HepG2 (cell line): ENCODE measurements around the gene DNAJC15. TPM values are rescaled to one million over a fixed set of nuclear protein-coding genes. Genes with fewer than 3 reads are reported as not detected.

Source experiments
- ATAC-seq: fragments of 200-7000 bp; cut with Tn5 transposase; 3 replicates; pipeline ENCODE4 v1.9.1; 2020; ENCODE audit warnings: mild to moderate bottlenecking, moderate library complexity
- BruUV-seq: library from RNA; stranded (reverse); fragments of 400-500 nt; replicated peaks from 2 replicates; lab custom pipeline; 2021; lab: Mats Ljungman, UMichigan
- CTCF ChIA-PET: fragments of 300-600 bp; formaldehyde crosslinking; extraction: SDS; loops from one replicate; lab custom pipeline; 2021; ENCODE audit warnings: low total read pairs, inconsistent platforms, low intra/inter-chr PET ratio; lab: Yijun Ruan, JAX
- POLR2A ChIA-PET: fragments of 350-600 bp; sonication (Branson Sonifier 250); formaldehyde crosslinking; loops from one replicate; lab custom pipeline; 2020; ENCODE audit warnings: antibody characterized with exemption, inconsistent platforms; lab: Yijun Ruan, JAX
- DNase-seq: peaks from one replicate; pipeline ENCODE4 v3.0.0-alpha.2; 2015; ENCODE audit warnings: low spot score
- FAIRE-seq: peaks from 3 replicates; lab custom pipeline; 2011; peaks lifted over from hg19 to GRCh38; lab: Jason Lieb, UNC
- H2AFZ ChIP-seq: one replicate; pipeline ENCODE4 v1.6.1; 2011; ENCODE audit warnings: low read length, inconsistent platforms
- H3K27ac ChIP-seq: fragments of 300-600 bp; 3 replicates; pipeline ENCODE4 v1.8.0; 2011; ENCODE audit warnings: mixed run types, mild to moderate bottlenecking, mixed read lengths, low read length, inconsistent platforms; ENCODE audit not compliant: insufficient read depth; ENCODE audit errors: extremely low read length
- H3K27me3 ChIP-seq, 2 experiments: fragments of 200-600 bp in 1 of 2; 2 replicates in 1 of 2; 3 replicates in 1 of 2; pipeline versions ENCODE4 v1.6.0 to v1.8.0; 2011; ENCODE audit warnings: low read length in 2 of 2, mild to moderate bottlenecking in 2 of 2, moderate library complexity in 2 of 2, inconsistent platforms in 1 of 2; ENCODE audit not compliant: insufficient read depth in 2 of 2, control insufficient read depth in 1 of 2
- H3K36me3 ChIP-seq, 2 experiments: fragments of 200-600 bp in 1 of 2; replicated peaks in 1 of 2; 2 replicates in 1 of 2; 3 replicates in 1 of 2; pipeline versions ENCODE4 v1.5.1 to v1.8.0; 2011; ENCODE audit warnings: low read length in 2 of 2, inconsistent platforms in 1 of 2; ENCODE audit not compliant: insufficient read depth in 2 of 2, control insufficient read depth in 1 of 2
- H3K4me1 ChIP-seq: 2 replicates; pipeline ENCODE4 v1.5.1; 2012; ENCODE audit warnings: low read length, inconsistent platforms; ENCODE audit not compliant: insufficient read depth
- H3K4me2 ChIP-seq: 2 replicates; pipeline ENCODE4 v1.6.0; 2011; ENCODE audit warnings: low read depth, low read length, inconsistent platforms
- H3K4me3 ChIP-seq, 3 experiments: fragments of 200-600 bp in 1 of 3; sonication (generic), shearing (Covaris generic) in 1 of 3; replicated peaks in 1 of 3; 2 replicates each; pipeline ENCODE4 v1.5.1; 2011 to 2016; ENCODE audit warnings: low read length in 3 of 3, inconsistent platforms in 2 of 3, low read depth in 2 of 3, mild to moderate bottlenecking in 2 of 3, control low read depth in 1 of 3, mixed read lengths in 1 of 3; ENCODE audit not compliant: insufficient read depth in 1 of 3
- H3K79me2 ChIP-seq: one replicate; pipeline ENCODE4 v1.6.1; 2011; ENCODE audit warnings: low read length, inconsistent platforms; ENCODE audit not compliant: insufficient read depth
- H3K9ac ChIP-seq: 2 replicates; pipeline ENCODE4 v1.6.0; 2011; ENCODE audit warnings: mild to moderate bottlenecking, low read depth, low read length, inconsistent platforms; ENCODE audit not compliant: insufficient read depth
- H3K9me3 ChIP-seq: 2 replicates; pipeline ENCODE4 v1.5.1; 2012; ENCODE audit warnings: mild to moderate bottlenecking, low read length
- H4K20me1 ChIP-seq: 2 replicates; pipeline ENCODE4 v1.6.0; 2011; ENCODE audit warnings: inconsistent platforms, mild to moderate bottlenecking, low read length, moderate library complexity; ENCODE audit not compliant: insufficient read depth
- CCDC6 ChIP-seq: sonication (generic); formaldehyde crosslinking; IDR thresholded peaks from 2 replicates; pipeline ENCODE4 v1.8.1; 2022; ENCODE audit warnings: mild to moderate bottlenecking, missing genetic modification reagents, moderate library complexity
- CENPT ChIP-seq: sonication (generic); formaldehyde crosslinking; IDR thresholded peaks from 2 replicates; pipeline ENCODE4 v1.8.0; 2022; ENCODE audit warnings: low read depth, mild to moderate bottlenecking, moderate library complexity, missing genetic modification reagents
- CHD2 ChIP-seq: IDR thresholded peaks from 2 replicates; pipeline ENCODE4 v1.6.1; 2011; ENCODE audit warnings: low read depth, low read length, improper control_type of control experiment
- GMEB2 ChIP-seq: IDR thresholded peaks from 2 replicates; pipeline ENCODE4 v1.6.1; 2016; ENCODE audit warnings: missing biosample characterization, missing genetic modification reagents, low read depth
- HMG20B ChIP-seq: conservative IDR thresholded peaks from 2 replicates; pipeline ENCODE4 v1.6.1; 2016; ENCODE audit warnings: missing genetic modification reagents, missing compliant biosample characterization
- ISX ChIP-seq: sonication (generic); formaldehyde crosslinking; conservative IDR thresholded peaks from 2 replicates; pipeline ENCODE4 v1.5.0; 2020; ENCODE audit warnings: missing genetic modification reagents
- RBM22 ChIP-seq: fragments of 200-400 bp; formaldehyde crosslinking; optimal IDR thresholded peaks from 2 replicates; pipeline ENCODE3; 2017; ENCODE audit warnings: mild to moderate bottlenecking, low read length, moderate library complexity
- RXRA ChIP-seq: sonication (generic); formaldehyde crosslinking; IDR thresholded peaks from 2 replicates; pipeline ENCODE4 v1.5.1; 2020; ENCODE audit warnings: missing genetic modification reagents
- ZBTB3 ChIP-seq: sonication (generic); formaldehyde crosslinking; IDR thresholded peaks from 2 replicates; pipeline ENCODE4 v1.4.0; 2020; ENCODE audit warnings: low read depth, mild to moderate bottlenecking, moderate library complexity, missing genetic modification reagents, borderline replicate concordance
- ZBTB4 ChIP-seq: sonication (generic); formaldehyde crosslinking; IDR thresholded peaks from 2 replicates; pipeline ENCODE4 v1.4.0; 2020; ENCODE audit warnings: missing genetic modification reagents, mild to moderate bottlenecking, borderline replicate concordance
- ZNF34 ChIP-seq: sonication (generic); formaldehyde crosslinking; IDR thresholded peaks from 2 replicates; pipeline ENCODE4 v1.4.0; 2020; ENCODE audit warnings: mild to moderate bottlenecking, missing genetic modification reagents, borderline replicate concordance
- ZNF343 ChIP-seq: sonication (generic); formaldehyde crosslinking; IDR thresholded peaks from 2 replicates; pipeline ENCODE4 v1.4.0; 2020; ENCODE audit warnings: mild to moderate bottlenecking, missing genetic modification reagents
- ZNF576 ChIP-seq: sonication (generic); formaldehyde crosslinking; IDR thresholded peaks from 2 replicates; pipeline ENCODE4 v1.4.0; 2020; ENCODE audit warnings: mild to moderate bottlenecking, missing genetic modification reagents
- ZNF772 ChIP-seq: sonication (generic); formaldehyde crosslinking; IDR thresholded peaks from 2 replicates; pipeline ENCODE4 v1.5.0; 2020; ENCODE audit warnings: mild to moderate bottlenecking, missing genetic modification reagents
- ZNF775 ChIP-seq: sonication (generic); formaldehyde crosslinking; IDR thresholded peaks from 2 replicates; pipeline ENCODE4 v1.4.0; 2020; ENCODE audit warnings: missing genetic modification reagents, mild to moderate bottlenecking, moderate library complexity, borderline replicate concordance
- ZXDC ChIP-seq: sonication (generic); formaldehyde crosslinking; IDR thresholded peaks from 2 replicates; pipeline ENCODE4 v1.5.0; 2020; ENCODE audit warnings: mild to moderate bottlenecking, missing genetic modification reagents
- WGBS: methylation state at CpG from one replicate; pipeline ENCODE4 v1.1.6; 2017; ENCODE audit warnings: low lambda C conversion rate; 5-methylcytosine and 5-hydroxymethylcytosine counted together
- in situ Hi-C: cut with HindIII; loops from 2 replicates; pipeline ENCODE4 v1.10.0; 2017; ENCODE audit warnings: low pct_unique_long_range_greater_than_20kb; ENCODE audit not compliant: extremely low pct_ligation_motif_present
- intact Hi-C: fragments of 100-400 bp; cut with micrococcal nuclease; formaldehyde crosslinking; loops from one replicate; pipeline ENCODE4 v1.10.0; 2022; ENCODE audit not compliant: unreplicated experiment
- polyA plus RNA-seq, 8 experiments: library from polyadenylated mRNA; depleted of rRNA in 3 of 8; stranded (reverse) in 7 of 8; unstranded in 1 of 8; fragments of >200 nt; fragmentation: Illumina TruSeq in 4 of 8; extraction: Trizol in 4 of 8; gene quantifications; 2 replicates each; pipeline versions ENCODE4 v1.2.1 to v1.2.3, GENCODE V29; 2011 to 2016; ENCODE audit warnings: low read depth in 4 of 8, missing spikeins in 1 of 8, mixed read lengths in 1 of 8; ENCODE audit not compliant: insufficient read depth in 1 of 8
- total RNA-seq, 5 experiments: library from RNA; depleted of rRNA; stranded (reverse); fragments of >200 nt; fragmentation: Illumina TruSeq; extraction: Trizol; gene quantifications; 2 replicates each; pipeline ENCODE4 v1.2.3, GENCODE V29; 2016; ENCODE audit warnings: low read depth in 1 of 5

DNAJC15 gene
- total and polyA plus RNA-seq, 2 of the 13 experiments (the other 11 are each of a cell fraction or from before 2014, with no cell fraction given), result 23.0 to 31.9 TPM

GRCh38 chr13:42977219-42977659, 46.1 kb upstream of the DNAJC15 start (continued):
- no peak for TF ChIP-seq ZNF772 (CRISPR knock-in tag)
- no peak for TF ChIP-seq CCDC6 (CRISPR knock-in tag)
- TF ChIP-seq RBM22, result no peak
- no peak for TF ChIP-seq ISX (CRISPR knock-in tag)
- no peak for TF ChIP-seq CHD2

- Histone ChIP-seq H4K20me1 (no peaks in the 10 kb centered on the region), H2AFZ (no peak overlapping the region), H3K36me3 (no peaks in the 10 kb centered on the region), H3K4me1 (peaks cover 13% of the 10 kb centered on the region), H3K4me2 (no peak overlapping the region), H3K4me3 (no peak overlapping the region), H3K9ac (no peak overlapping the region), H3K27ac (no peak overlapping the region), H3K79me2 (no peaks in the 10 kb centered on the region), H3K27me3 (no peaks in the 10 kb centered on the region), H3K9me3 (no peaks in the 10 kb centered on the region)
- DNase-seq (no peak), FAIRE-seq (no peak), ATAC-seq (no peak)
- POLR2A ChIA-PET, result no interaction called here
- WGBS, result 15% methylated on average over 3 of the region's 3 CpGs
- no TSS peak for BruUV-seq
- in situ Hi-C loops, result no loop called here
- intact Hi-C loops, result no loop called here
- CTCF ChIA-PET, result no interaction called here
- TF ChIP-seq ZNF343 (CRISPR knock-in tag) (no peak), HMG20B (CRISPR knock-in tag) (no peak), ZNF34 (no peak), GMEB2 (CRISPR knock-in tag) (no peak), ZNF775 (CRISPR knock-in tag) (no peak), CENPT (CRISPR knock-in tag) (no peak), ZBTB3 (CRISPR knock-in tag) (no peak), ZXDC (CRISPR knock-in tag) (no peak), RXRA (CRISPR knock-in tag) (no peak), ZNF576 (CRISPR knock-in tag) (no peak), ZBTB4 (CRISPR knock-in tag) (no peak)
These were observed 42.1 kb upstream of the DNAJC15 start for GRCh38 chr13:42981317-42981716.
